NCI-H1436 (cell line): ENCODE measurements around the gene AKIP1.
"Not testable (repeated sequence)": the region's sequence is repeated elsewhere in the genome, so short reads cannot be mapped to it uniquely, and the experiment has no call there.

Experiments
- DNase-seq: peaks from one replicate; lab custom pipeline; 2025; lab: John Stamatoyannopoulos, UW

Gene AKIP1

DNA sequence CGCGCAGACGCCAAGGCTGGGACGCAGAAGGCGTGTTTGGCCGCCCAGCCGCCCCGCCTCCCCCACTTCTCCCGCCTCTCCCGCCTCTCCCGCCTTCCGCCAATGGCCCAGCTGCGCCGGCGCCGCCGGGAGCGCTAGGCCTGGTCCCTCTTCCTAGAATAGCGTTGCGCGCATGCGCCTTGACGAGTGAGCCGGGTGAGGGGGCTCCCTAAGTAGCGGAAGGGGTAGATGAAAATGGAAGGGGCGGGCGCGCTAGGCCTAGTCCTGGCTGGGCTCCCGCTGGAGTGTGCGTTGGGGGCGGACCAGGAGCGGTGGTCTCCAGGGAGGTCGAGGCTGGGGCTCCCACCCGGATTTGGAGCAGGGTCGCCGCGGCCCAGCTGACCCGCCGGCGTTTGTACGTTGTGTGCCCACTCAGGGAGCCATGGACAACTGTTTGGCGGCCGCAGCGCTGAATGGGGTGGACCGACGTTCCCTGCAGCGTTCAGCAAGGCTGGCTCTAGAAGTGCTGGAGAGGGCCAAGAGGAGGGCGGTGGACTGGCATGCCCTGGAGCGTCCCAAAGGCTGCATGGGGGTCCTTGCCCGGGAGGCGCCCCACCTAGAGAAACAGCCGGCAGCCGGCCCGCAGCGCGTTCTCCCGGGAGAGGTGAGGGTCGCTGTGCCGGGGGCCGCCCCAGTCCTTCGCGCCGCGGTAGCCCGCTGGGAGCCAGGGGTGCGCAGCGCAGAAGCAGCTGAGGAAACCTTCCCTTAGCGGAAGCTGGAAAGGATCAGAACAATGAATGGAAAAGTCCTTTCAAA lies at the start of gene AKIP1:
TSS of gene AKIP1 (plus strand) at position 161 of the 795 bp plus-strand sequence. CDS start at position 422, 261 bp downstream.
- peak; percentile 96 for DNase-seq

DNA sequence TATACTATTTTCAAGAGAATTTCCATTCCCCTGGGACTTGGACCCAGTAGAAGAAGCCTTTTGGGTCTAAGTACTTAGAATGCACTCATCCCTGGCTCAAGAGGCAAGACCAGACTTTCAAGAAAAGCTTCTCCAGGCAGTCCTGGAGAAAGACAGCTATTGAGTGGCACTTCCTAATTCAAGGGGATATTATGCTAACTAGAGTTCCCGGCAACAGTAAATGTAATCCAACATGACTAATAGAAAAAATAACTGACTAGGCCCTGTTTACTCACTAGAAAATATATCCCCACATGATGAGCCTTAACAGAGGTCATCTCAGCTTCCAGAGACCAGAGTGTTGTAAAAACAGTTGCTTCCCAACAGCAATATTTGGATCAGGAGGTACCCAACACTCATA lies 47.2 kb upstream of the AKIP1 start:
- no peak for DNase-seq

- DNase-seq = no peak
These were observed 45.7 kb upstream of the AKIP1 start for GRCh38 chr11:8865304-8865703.

DNA sequence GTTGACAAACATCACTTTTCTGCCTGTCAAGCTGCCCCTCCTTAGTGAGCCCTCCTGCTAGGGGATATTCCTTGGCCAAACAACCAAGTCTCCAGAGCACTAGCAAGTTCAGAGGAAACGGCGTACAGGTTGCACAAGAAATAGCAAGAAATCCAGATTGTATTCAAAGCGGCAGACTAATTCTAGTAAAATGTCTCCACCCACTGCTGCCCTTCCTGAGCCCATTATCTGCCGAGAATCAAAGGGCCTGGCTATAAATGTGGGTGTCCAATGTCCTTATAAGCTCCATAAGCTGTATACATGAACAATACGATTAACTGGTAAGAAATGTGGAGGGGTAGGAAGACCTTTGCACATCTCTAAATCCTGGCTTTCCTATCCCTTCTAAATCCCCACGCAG lies 44.0 kb upstream of the AKIP1 start:
- no peak for DNase-seq

DNA sequence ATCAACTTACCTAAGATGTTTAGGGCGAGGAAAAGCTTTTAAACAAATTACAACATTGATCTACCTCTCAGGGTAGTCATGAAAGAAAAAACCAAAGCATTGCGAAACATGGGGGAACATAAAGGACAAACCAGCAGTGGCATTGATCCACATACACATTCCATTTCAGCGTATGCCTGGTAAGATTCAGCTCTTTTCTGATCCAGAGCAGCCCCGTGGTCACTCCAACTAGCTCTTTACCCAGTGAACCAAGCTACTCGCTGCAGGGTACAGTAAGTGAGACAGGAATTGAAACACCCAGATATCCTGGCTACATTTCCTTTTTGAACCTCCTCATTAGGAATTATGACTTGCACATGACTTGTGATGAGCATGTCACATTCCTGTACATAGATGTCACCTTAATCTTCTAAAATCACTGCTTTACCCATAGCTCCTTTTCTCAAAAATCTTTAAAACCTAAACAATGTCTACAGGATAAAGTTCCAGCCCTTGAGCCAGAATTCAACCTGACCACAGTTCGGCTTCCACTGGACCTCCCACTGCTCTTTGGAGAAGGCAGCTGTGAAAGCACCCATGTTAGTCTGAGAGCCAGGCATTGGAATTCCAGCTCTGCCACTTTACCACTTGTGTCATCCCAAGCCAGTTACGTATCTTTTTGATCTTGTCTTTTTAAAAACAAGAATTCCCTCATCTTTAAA lies 42.9 kb upstream of the AKIP1 start:
- DNase-seq = no peak

DNA sequence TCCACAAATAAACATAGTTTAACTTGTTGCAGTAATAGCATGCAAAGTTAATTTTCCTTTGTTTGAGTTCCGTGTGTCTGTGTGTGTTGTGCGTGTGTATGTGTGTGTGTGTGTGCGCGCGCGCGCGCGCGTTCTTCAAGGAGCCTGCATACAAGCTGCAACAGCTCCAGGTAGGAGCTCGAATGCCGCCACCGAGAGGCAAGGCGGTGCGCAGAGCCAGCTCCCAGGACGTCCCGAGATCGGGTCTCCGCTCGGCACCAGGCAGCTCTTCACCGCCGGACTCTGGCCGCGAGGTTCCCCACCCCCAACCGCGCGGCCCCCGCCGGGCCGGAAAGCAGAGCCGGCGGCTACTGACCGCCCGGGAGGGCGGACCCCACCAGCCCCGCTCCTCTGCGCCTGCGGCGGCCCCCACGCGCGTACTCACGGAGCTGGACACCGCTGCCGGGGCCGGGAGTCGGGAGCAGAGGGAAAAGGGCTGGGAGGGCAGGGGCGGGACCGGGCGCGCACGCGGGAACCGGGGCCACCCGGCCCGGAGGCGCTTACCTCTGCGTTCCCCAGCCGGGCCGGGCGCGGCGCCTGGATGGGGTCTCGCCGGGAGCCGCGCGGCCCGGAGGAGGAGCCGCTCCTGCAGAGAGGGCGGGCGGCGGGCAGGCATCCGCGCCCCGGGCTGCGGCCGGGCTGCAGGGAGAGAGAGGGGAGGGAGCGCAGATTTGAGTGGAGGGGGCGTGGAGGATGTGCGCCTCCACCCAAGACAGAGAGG lies 40.4 kb upstream of the AKIP1 start:
- DNase-seq = peak; percentile 9

DNA sequence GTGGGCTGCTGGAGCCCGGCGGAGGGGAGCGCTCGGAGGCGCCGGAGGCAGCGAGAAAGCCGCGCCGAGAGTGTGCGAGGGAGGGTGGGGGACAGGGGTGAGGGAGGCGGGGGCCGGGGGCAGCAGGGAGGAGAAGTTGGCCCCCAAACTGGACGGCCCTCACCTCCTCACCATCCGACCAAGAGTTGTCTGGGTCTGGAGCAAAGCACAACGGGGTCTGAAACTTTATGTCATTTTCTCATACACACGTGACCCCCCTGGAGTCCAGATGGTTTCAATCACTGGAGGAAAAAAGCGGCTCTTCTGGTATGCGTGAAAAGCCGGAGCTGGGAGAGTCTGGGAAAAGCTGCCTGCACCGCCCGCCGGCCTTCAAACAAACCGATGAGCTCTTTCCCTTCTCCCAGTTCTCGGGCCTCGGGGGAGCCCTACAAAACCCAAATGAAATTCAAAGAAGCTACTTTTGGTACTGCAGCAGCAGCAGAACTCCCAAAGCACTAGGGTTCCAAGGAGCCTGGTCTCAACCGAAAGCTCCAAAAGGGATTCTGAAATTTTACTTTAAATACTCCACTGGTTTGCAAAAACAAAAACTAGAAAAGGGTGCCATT lies 39.7 kb upstream of the AKIP1 start:
- DNase-seq = no peak

GRCh38 chr11:8871962-8872361 lies 39.0 kb upstream of the AKIP1 start:
- no peak for DNase-seq

GRCh38 chr11:8873741-8874405 lies 37.1 kb upstream of the AKIP1 start:
- DNase-seq = no peak

GRCh38 chr11:8878771-8879170 lies 32.2 kb upstream of the AKIP1 start:
- DNase-seq = no peak

GRCh38 chr11:8881585-8881984 lies 29.4 kb upstream of the AKIP1 start:
- DNase-seq = not testable (repeated sequence)

- no peak for DNase-seq
These were observed 24.7 kb upstream of the AKIP1 start for GRCh38 chr11:8886322-8886721.

GRCh38 chr11:8891185-8891584 lies 19.8 kb upstream of the AKIP1 start:
- DNase-seq = not testable (repeated sequence)

- no peak for DNase-seq
These were observed 11.8 kb upstream of the AKIP1 start for GRCh38 chr11:8899119-8899753.

- no peak for DNase-seq
These were observed 5.3 kb upstream of the AKIP1 start for GRCh38 chr11:8905528-8906165.

DNA sequence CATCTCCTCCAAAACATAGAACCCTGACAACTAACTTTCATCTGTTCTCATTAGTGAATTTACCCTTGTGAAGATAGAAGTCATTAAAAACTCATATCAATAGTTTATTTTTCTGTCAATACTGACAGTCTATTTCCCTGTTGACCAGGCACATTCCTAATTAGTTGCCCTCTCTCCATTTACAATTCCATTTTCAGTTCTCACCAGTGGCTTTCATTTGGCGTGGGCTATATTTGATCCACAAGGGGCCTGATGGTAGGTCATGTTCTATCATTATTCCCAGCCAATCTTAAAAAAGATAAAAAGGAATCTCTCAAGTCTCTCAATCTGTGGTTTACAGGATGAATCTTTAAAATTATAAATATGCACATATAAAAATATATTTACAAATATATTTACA lies 3.9 kb upstream of the AKIP1 start:
- DNase-seq = no peak

- DNase-seq = no peak
These were observed 2.9 kb upstream of the AKIP1 start for GRCh38 chr11:8908099-8908498.

DNA sequence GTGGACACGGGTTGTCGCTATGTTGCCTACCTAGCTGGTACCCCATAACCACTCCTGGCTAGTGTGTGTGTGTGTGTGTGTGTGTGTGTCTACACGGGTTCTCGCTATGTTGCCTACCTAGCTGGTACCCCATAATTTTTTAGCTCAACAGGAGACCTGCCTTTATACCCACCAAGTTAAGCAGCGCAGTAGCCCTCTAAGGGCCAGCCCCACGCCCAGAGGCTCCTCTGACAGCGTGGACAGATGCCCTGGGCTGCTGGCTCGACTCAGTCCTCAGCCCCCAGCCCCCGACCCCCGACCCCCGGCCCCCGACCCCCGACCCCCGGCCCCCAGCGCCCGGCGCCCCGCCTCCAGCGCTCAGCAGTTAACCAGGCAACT lies 351 bp upstream of the AKIP1 start:
- no peak for DNase-seq

GRCh38 chr11:8913961-8914660 lies 3.1 kb downstream of the AKIP1 start:
- DNase-seq = peak; percentile 37

DNA sequence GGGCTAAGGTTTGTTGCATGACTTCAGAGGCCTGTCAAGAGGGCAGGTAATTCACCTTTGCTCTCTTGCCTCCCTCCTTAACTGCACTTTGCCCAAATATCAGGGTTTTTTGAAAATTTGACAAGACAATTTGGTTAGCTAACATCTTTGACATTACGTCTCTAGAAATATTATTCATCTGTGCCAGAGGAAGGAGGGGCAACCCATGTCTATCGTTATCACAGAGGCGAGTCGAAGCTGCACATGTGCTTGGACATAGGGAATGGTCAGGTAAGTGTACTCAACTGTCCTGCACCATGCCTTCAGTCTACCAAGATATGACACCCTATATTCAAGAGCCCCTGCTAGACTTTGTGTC lies 3.7 kb downstream of the AKIP1 start:
- DNase-seq = no peak
